Raji (cell line): ENCODE measurements around the gene TTN.

Source experiments
- POLR2A ChIP-seq: IDR thresholded peaks from 2 replicates; pipeline ENCODE4 v1.6.1; 2011; ENCODE audit warnings: low read depth, low read length, control low read depth; ENCODE audit not compliant: insufficient read depth

Gene TTN

GRCh38 chr2:178650554-178650953 is 156.7 kb downstream of the TTN start:
- no peak for TF ChIP-seq POLR2A

- no peak for TF ChIP-seq POLR2A
Observed at GRCh38 chr2:178644919-178645318, 162.3 kb downstream of the TTN start.

- TF ChIP-seq POLR2A: no peak
Observed at GRCh38 chr2:178641498-178641897, 165.7 kb downstream of the TTN start.

- TF ChIP-seq POLR2A: no peak
Observed at GRCh38 chr2:178635897-178636296, 171.3 kb downstream of the TTN start.

GRCh38 chr2:178632729-178633128 is 174.5 kb downstream of the TTN start:
- TF ChIP-seq POLR2A: no peak

- TF ChIP-seq POLR2A: no peak
Observed at GRCh38 chr2:178630581-178630980, 176.6 kb downstream of the TTN start.

GRCh38 chr2:178629463-178629862 is 177.8 kb downstream of the TTN start:
- no peak for TF ChIP-seq POLR2A

- TF ChIP-seq POLR2A: no peak
Observed at GRCh38 chr2:178628605-178629004, 178.6 kb downstream of the TTN start.

GRCh38 chr2:178627401-178627800 is 179.8 kb downstream of the TTN start:
- TF ChIP-seq POLR2A: no peak

- no peak for TF ChIP-seq POLR2A
Observed at GRCh38 chr2:178615969-178616368, 191.3 kb downstream of the TTN start.

- TF ChIP-seq POLR2A: no peak
Observed at GRCh38 chr2:178602901-178603300, 204.3 kb downstream of the TTN start.

- TF ChIP-seq POLR2A: no peak
Observed at GRCh38 chr2:178592655-178593054, 214.6 kb downstream of the TTN start.

GRCh38 chr2:178589335-178589734 is 217.9 kb downstream of the TTN start:
- TF ChIP-seq POLR2A: no peak

- no peak for TF ChIP-seq POLR2A
Observed at GRCh38 chr2:178584666-178585065, 222.6 kb downstream of the TTN start.

GRCh38 chr2:178579006-178579405 is 228.2 kb downstream of the TTN start:
- TF ChIP-seq POLR2A: no peak

GRCh38 chr2:178574789-178575188 is 232.4 kb downstream of the TTN start:
- no peak for TF ChIP-seq POLR2A

- no peak for TF ChIP-seq POLR2A
Observed at GRCh38 chr2:178568227-178568626, 239.0 kb downstream of the TTN start.

GRCh38 chr2:178553047-178553446 is 254.2 kb downstream of the TTN start:
- TF ChIP-seq POLR2A: no peak
